Smooth muscle cell (in vitro differentiated cells): ENCODE results near the gene IL1F10. TPM values are rescaled to one million over a fixed set of nuclear protein-coding genes. Genes with fewer than 3 reads are reported as not detected.

Source experiments
- DNase-seq: peaks from one replicate; lab custom pipeline; 2025; ENCODE audit not compliant: unreplicated experiment; lab: John Stamatoyannopoulos, UW
- H2AFZ ChIP-seq: fragments of 200-600 bp; sonication (generic); 2 replicates; pipeline ENCODE4 v1.6.0; 2016; ENCODE audit warnings: antibody characterized with exemption, low read depth, mild to moderate bottlenecking
- H3F3A ChIP-seq: fragments of 200-600 bp; sonication (generic); 2 replicates; pipeline ENCODE4 v1.6.0; 2017; ENCODE audit warnings: antibody characterized with exemption, low read depth
- H3K27ac ChIP-seq: fragments of 200-600 bp; sonication (generic); 2 replicates; pipeline ENCODE4 v1.5.1; 2016; ENCODE audit warnings: low read depth, mild to moderate bottlenecking
- H3K27me3 ChIP-seq: fragments of 200-600 bp; sonication (generic); 2 replicates; pipeline ENCODE4 v1.6.1; 2016; ENCODE audit warnings: low read depth, mild to moderate bottlenecking
- H3K36me3 ChIP-seq: fragments of 200-600 bp; sonication (generic); 2 replicates; pipeline ENCODE4 v1.5.1; 2016; ENCODE audit warnings: low read depth
- H3K4me1 ChIP-seq: fragments of 200-600 bp; sonication (generic); 2 replicates; pipeline ENCODE4 v1.5.1; 2016; ENCODE audit warnings: low read depth
- H3K4me2 ChIP-seq: fragments of 200-600 bp; sonication (generic); 2 replicates; pipeline ENCODE4 v1.6.0; 2016; ENCODE audit warnings: mild to moderate bottlenecking
- H3K4me3 ChIP-seq: fragments of 200-600 bp; sonication (generic); 2 replicates; pipeline ENCODE4 v1.5.1; 2016; ENCODE audit warnings: mild to moderate bottlenecking
- H3K79me2 ChIP-seq: fragments of 200-600 bp; sonication (generic); 2 replicates; pipeline ENCODE4 v1.6.0; 2016; ENCODE audit warnings: low read depth, mild to moderate bottlenecking
- H3K9ac ChIP-seq: fragments of 200-600 bp; sonication (generic); 2 replicates; pipeline ENCODE4 v1.6.0; 2016; ENCODE audit warnings: low read depth
- H3K9me3 ChIP-seq: fragments of 200-600 bp; sonication (generic); replicated peaks from 2 replicates; pipeline ENCODE4 v1.5.1; 2016; ENCODE audit warnings: low read depth
- H4K20me1 ChIP-seq: fragments of 200-600 bp; sonication (generic); 2 replicates; pipeline ENCODE4 v1.6.0; 2016; ENCODE audit warnings: low read depth
- CTCF ChIP-seq: fragments of 200-600 bp; sonication (generic); IDR thresholded peaks from 2 replicates; pipeline ENCODE4 v1.5.1; 2017; ENCODE audit warnings: borderline replicate concordance, mild to moderate bottlenecking, antibody characterized with exemption; ENCODE audit not compliant: insufficient read depth, poor library complexity, severe bottlenecking
- WGBS: methylation state at CpG from one replicate; pipeline ENCODE4 v1.1.7; 2016; ENCODE audit warnings: low lambda C conversion rate; 5-methylcytosine and 5-hydroxymethylcytosine counted together
- polyA plus RNA-seq: library from polyadenylated mRNA; unstranded; fragments of >200 nt; fragmentation: Nextera tagmentation; extraction: Ambion mirVana; gene quantifications from 2 replicates; pipeline ENCODE4 v1.2.1, GENCODE V29; 2016
- total RNA-seq: library from RNA; depleted of rRNA; stranded (reverse); fragments of >200 nt; gene quantifications from 2 replicates; pipeline ENCODE4 v1.2.3, GENCODE V29; 2014

Gene IL1F10
- total and polyA plus RNA-seq, 2 experiments from 2014 or later = not detected

DNA sequence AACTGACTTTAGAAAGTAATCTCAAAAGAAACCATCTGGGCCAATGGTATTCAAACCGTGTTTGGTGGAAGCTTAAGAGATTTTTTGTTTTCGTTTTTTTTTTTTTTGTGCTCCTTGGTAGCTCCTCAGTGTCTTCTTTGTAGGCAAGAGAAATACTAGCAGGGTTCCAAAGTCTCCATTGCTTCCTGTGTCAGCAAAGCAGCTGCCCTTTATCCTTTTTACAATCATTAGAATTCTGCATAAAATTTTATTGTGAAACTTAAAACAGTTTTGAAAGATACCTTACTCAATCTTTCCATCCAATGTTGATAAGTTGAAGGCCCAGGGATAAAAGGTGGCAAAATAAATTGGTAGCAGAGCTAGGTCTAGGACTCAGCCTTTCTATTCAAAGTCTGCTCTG, 479 bp downstream of the IL1F10 start:
- H3K9ac ChIP-seq = no peak overlapping the region
- no peak overlapping the region for H3K4me2 ChIP-seq
- WGBS = 80% methylated on average over 2 of the region's 2 CpGs
- H3K4me3 ChIP-seq = no peak overlapping the region
- DNase-seq = no peak
- H3K27me3 ChIP-seq = peaks cover 5% of the 10 kb centered on the region
- no peaks in the 10 kb centered on the region for H3K9me3 ChIP-seq
- no peak for TF ChIP-seq CTCF
- no peaks in the 10 kb centered on the region for H4K20me1 ChIP-seq
- no peaks in the 10 kb centered on the region for H3K79me2 ChIP-seq
- no peaks in the 10 kb centered on the region for H3K36me3 ChIP-seq
- H3F3A ChIP-seq = no peaks in the 10 kb centered on the region
- H3K27ac ChIP-seq = no peak overlapping the region
- H3K4me1 ChIP-seq = no peaks in the 10 kb centered on the region
- H2AFZ ChIP-seq = no peak overlapping the region

DNA sequence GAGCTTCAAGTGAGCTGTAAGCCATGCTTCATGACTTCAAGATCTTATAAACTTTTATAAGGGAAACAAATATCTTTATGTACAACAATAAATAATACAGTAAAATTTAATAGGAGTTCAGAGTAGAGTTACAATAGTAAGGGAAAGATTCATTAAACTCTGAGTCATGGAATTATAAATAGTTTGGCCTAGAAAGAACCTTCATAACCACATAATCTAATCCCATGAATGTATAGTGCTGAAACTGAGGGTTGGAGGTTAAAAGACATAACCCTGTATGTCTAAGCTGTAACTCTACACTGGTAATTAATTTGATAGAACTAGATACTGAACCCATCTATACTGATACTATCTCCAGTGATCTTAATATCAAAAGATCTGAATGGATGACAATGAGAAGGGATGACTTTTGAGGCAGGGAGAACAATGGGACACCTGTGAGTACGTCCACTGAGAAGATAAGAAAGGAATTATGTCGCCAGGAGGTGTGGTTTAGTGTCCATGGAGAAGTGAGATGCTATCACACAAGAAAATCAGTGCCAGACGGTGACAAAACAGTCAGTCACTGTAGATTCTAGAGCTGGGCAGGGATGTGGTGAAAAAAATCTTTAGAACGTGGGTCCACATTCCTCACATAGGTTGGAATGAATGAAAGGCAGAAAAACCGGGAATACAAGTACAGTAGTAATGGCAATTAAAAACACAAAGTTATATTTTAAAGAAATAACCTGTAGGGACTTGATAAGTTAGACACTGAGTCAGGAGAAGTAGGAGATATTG, 1.1 kb downstream of the IL1F10 start:
- no peak for TF ChIP-seq CTCF
- H3K9ac ChIP-seq = no peak overlapping the region
- no peaks in the 10 kb centered on the region for H4K20me1 ChIP-seq
- peaks cover 5% of the 10 kb centered on the region for H3K27me3 ChIP-seq
- no peak overlapping the region for H3K4me2 ChIP-seq
- H2AFZ ChIP-seq = no peak overlapping the region
- 37% methylated on average over 5 of the region's 5 CpGs for WGBS
- no peaks in the 10 kb centered on the region for H3K79me2 ChIP-seq
- no peaks in the 10 kb centered on the region for H3K4me1 ChIP-seq
- no peak for DNase-seq
- H3K9me3 ChIP-seq = no peaks in the 10 kb centered on the region
- H3K27ac ChIP-seq = no peak overlapping the region
- H3K4me3 ChIP-seq = no peak overlapping the region
- H3K36me3 ChIP-seq = no peaks in the 10 kb centered on the region
- H3F3A ChIP-seq = no peaks in the 10 kb centered on the region

DNA sequence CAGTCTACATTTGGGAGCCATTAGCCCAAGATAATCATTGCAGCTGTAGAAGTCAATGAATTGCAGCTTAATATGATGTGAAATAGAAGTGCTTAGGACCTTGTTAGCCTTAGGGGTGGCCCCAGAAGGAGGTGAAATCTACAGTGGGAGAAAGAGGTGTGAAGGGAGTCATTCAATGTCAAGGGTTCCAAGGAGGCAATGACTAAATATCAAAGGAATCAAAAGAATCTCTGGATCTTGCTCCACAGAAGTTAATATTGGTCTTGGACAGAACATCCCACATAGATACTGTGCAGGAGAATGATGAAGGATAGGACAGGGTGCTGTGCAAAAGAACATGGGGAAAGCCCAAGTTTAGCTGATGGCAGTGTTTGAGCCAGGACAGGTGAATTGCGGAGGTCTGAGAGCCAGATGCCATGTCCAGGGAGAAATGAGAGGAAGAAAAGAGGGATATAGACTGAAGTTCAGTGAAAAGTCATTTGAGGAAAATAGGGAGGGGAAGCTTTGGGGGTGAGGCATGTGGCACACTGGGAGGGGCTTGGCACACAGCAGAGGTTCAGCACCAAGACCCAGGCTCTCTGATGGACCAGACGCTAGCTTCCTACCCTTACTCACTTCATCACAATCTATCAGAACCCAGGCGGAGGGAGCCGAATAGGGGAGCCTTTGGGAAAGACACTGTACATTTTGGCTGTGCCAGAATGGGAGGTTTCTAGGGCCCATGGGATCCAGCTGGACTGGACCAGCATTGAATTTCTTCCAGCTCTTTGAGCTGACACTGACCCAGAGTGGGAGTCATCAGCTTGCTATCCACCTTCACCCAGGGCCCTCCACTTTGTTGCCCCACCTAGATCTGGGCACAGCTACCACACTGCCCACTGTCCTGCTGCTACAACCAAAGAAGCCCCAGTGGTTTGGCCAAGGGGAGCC, 2.2 kb downstream of the IL1F10 start:
- Histone ChIP-seq H3K4me3 (no peak overlapping the region), H3K27me3 (peaks cover 10% of the 10 kb centered on the region), H3K36me3 (no peaks in the 10 kb centered on the region), H2AFZ (no peak overlapping the region), H3K9ac (no peak overlapping the region), H3K27ac (no peak overlapping the region), H4K20me1 (no peaks in the 10 kb centered on the region), H3K4me2 (no peak overlapping the region), H3K9me3 (no peaks in the 10 kb centered on the region), H3K4me1 (no peaks in the 10 kb centered on the region), H3F3A (no peaks in the 10 kb centered on the region), H3K79me2 (no peaks in the 10 kb centered on the region)
- 86% methylated on average over 4 of the region's 4 CpGs for WGBS
- TF ChIP-seq CTCF = no peak
- DNase-seq = no peak
